Right lobe of liver (tissue), 6 donors: ENCODE data around the gene PHYKPL. TPM values are rescaled to one million over a fixed set of nuclear protein-coding genes. Genes with fewer than 3 reads are reported as not detected.
"Not testable (repeated sequence)": the region's sequence is repeated elsewhere in the genome, so short reads cannot be mapped to it uniquely, and the experiment has no call there.

Experiments used
- ATAC-seq, 4 donors: fragments of 200-7000 bp; cut with Tn5 transposase; one replicate each; pipeline ENCODE4 v1.9.1; 2020; ENCODE audit warnings: mild to moderate bottlenecking in 4 of 4, moderate library complexity in 4 of 4
- DNase-seq, 3 donors: peaks; one replicate each; pipeline ENCODE4 v3.0.0-alpha.2; 2020
- H3K27ac ChIP-seq, 3 donors: fragments of 200-600 bp; one replicate each; pipeline ENCODE4 v1.8.0; 2022
- H3K27me3 ChIP-seq, 2 donors: fragments of 200-600 bp; one replicate each; pipeline ENCODE4 v1.8.0; 2022
- H3K36me3 ChIP-seq, 4 donors: fragments of 200-600 bp; sonication (generic) in 1 of 4; one replicate each; pipeline versions ENCODE4 v1.5.1 to v1.8.0; 2017 to 2022; ENCODE audit warnings: control low read depth in 1 of 4
- H3K4me1 ChIP-seq, 4 donors: fragments of 200-600 bp; sonication (generic) in 1 of 4; one replicate each; pipeline versions ENCODE4 v1.5.1 to v1.8.0; 2017 to 2022; ENCODE audit warnings: control low read depth in 1 of 4
- H3K4me3 ChIP-seq, 3 donors: fragments of 200-600 bp; one replicate each; pipeline ENCODE4 v1.8.0; 2022
- H3K9me3 ChIP-seq, 4 donors: fragments of 200-600 bp; sonication (generic) in 1 of 4; one replicate each; pipeline versions ENCODE4 v1.5.1 to v1.8.0; 2017 to 2022; ENCODE audit warnings: control low read depth in 1 of 4
- CTCF ChIP-seq, 4 donors: fragments of 200-600 bp in 3 of 4; fragments of 450-650 bp in 1 of 4; IDR thresholded peaks; one replicate each; pipeline versions ENCODE4 v1.5.1 to v1.8.0; 2016 to 2022; ENCODE audit warnings: antibody characterized with exemption in 4 of 4, mild to moderate bottlenecking in 2 of 4
- POLR2A ChIP-seq: fragments of 450-650 bp; IDR thresholded peaks from one replicate; pipeline ENCODE4 v1.6.1; 2017; ENCODE audit warnings: antibody characterized with exemption, mild to moderate bottlenecking
- WGBS: methylation state at CpG from one replicate; pipeline ENCODE4 v1.1.6; 2018; ENCODE audit warnings: low coverage, low lambda C conversion rate; ENCODE audit not compliant: insufficient coverage; ENCODE audit errors: missing lambda C conversion rate; 5-methylcytosine and 5-hydroxymethylcytosine counted together
- intact Hi-C, 2 donors: fragments of 100-400 bp; cut with DNase I; formaldehyde crosslinking; loops; one replicate each; pipeline versions ENCODE4 v1.11.2 to v1.14.1; 2022
- total RNA-seq, 6 experiments: library from RNA; depleted of rRNA in 2 of 6; stranded (reverse); fragments of >200 nt in 2 of 6; fragmentation: NEBNext Ultra II Directional in 3 of 6; extraction: Animal tissue kit (Norgen Biotek cat#: 25700) in 3 of 6; gene quantifications; one replicate each; pipeline versions ENCODE4 v1.1.0 to v1.2.4, GENCODE V29; 2016 to 2023
- donor health status: DM: no; HTN: yes; CAD: no.
- donor health status: DM: no; HTN: no; CAD: no.
- donor health status: DM: no; HTN: no; CAD: no.
- donor health status: DM: no; HTN: yes; CAD: no.
- donor health status: DM: no; HTN: yes; CAD: no.

Gene PHYKPL
- total RNA-seq, 6 experiments from 2014 or later = 64.3 to 133 (median 85.8) TPM

DNA sequence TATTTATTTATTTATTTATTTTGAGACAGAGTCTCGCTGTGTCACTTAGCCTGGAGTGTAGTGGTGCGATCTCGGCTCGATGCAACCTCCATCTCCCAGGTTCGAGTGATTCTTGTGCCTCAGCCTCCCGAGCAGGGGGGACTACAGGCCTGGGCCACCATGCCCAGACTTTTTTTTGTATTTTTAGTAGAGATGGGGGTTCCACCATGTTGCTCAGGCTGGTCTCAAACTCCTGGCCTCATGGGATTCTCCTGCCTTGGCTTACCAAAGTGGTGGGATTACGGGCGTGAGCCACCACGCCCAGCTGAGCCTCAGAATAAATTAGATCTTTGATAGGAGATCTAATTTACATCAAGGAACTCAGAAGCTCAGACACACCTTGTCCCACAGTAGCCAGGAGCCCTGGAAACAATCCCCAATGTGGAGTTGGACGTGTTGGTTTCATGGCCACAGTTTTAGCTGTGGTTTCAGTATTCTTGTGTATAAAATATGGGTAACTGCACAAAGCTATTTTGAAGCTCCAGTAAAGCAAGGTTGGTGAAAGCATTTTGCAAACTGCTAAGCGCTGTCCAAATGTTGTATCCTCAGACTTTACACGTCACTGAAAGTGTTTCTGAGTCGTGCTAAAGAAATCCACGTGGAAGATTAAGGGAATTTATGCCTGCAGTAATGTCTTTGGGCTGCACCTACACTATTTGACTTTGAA lies 31.2 kb downstream of the PHYKPL start:
- no peak for TF ChIP-seq CTCF (IDR thresholded peaks at IDR 0.05)
- no peak for TF ChIP-seq POLR2A
- Histone ChIP-seq H3K27me3 (no peaks in the 10 kb centered on the region), H3K9me3 (no peaks in the 10 kb centered on the region), H3K4me1 (peaks cover 0 to 11% (median 2%) of the 10 kb centered on the region in 4 donors), H3K36me3 (peaks cover 0 to 2% (median under 1%) of the 10 kb centered on the region in 4 donors), H3K4me3 (no peak overlapping the region), H3K27ac (no peak overlapping the region)
- intact Hi-C loops = no loop called here
- ATAC-seq (no peak), DNase-seq (peak in 1 of 3 donors; percentile 21)
- 89% methylated on average over 14 of the region's 14 CpGs for WGBS

GRCh38 chr5:178199581-178200434 lies 32.8 kb downstream of the PHYKPL start:
- intact Hi-C loops = no loop called here
- Histone ChIP-seq H3K9me3 (no peaks in the 10 kb centered on the region), H3K4me3 (no peak overlapping the region), H3K36me3 (no peaks in the 10 kb centered on the region), H3K27me3 (no peaks in the 10 kb centered on the region), H3K4me1 (peaks cover 0 to 12% (median 4%) of the 10 kb centered on the region in 4 donors), H3K27ac (no peak overlapping the region)
- DNase-seq (peak in 1 of 3 donors; percentile 30), ATAC-seq (no peak)
- 90% methylated on average over 8 of the region's 12 CpGs for WGBS
- no peak for TF ChIP-seq POLR2A
- no peak for TF ChIP-seq CTCF (IDR thresholded peaks at IDR 0.05)

DNA sequence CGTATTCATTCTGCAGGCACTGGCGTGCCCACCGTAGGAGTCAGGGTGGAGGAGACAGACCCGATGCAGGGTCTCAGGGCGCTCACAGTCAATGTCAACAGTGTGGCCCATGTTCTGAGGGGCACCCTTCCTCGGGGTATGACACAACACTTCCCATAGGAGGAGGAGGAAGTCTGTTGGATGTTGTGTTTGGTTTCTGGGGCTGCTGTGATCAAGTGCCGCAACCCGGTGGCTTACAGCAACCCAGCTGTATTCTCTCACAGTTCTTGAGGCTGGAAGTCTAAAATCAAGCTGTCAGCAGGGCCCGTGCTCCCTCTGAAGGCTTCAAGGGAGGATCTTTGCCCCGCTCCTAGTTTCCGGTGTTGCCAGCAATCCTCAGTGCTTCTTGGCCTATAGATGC lies 33.9 kb downstream of the PHYKPL start:
- intact Hi-C loops = no loop called here
- peak in 1 of 3 donors; percentile 12 for DNase-seq
- no peaks in the 10 kb centered on the region for H3K9me3 ChIP-seq
- whole genome bisulfite sequencing = 60% methylated on average over 3 of the region's 11 CpGs
- no peaks in the 10 kb centered on the region for H3K27me3 ChIP-seq
- H3K4me3 ChIP-seq = no peak overlapping the region
- ATAC-seq = no peak
- TF ChIP-seq CTCF (IDR thresholded peaks at IDR 0.05) (no peak), POLR2A (no peak)
- H3K27ac ChIP-seq = no peak overlapping the region
- no peaks in the 10 kb centered on the region for H3K36me3 ChIP-seq
- peaks cover 0 to 12% (median 5%) of the 10 kb centered on the region in 4 donors for H3K4me1 ChIP-seq

GRCh38 chr5:178198151-178198550 lies 34.5 kb downstream of the PHYKPL start:
- H3K9me3 ChIP-seq, H3K27ac ChIP-seq, H3K27me3 ChIP-seq, ATAC-seq, H3K36me3 ChIP-seq, intact Hi-C loops, H3K4me3 ChIP-seq: not testable (repeated sequence)
- 100% methylated on average over 1 of the region's 11 CpGs for WGBS
- H3K4me1 ChIP-seq = peaks cover 0 to 12% (median 5%) of the 10 kb centered on the region in 4 donors
- peak in 2 of 3 donors; percentile 2 to 12 for DNase-seq

GRCh38 chr5:178196986-178197385 lies 35.6 kb downstream of the PHYKPL start:
- intact Hi-C loops = no loop called here
- ATAC-seq = peak; percentile 48 to 72 (median 57)
- no peak overlapping the region for H3K4me3 ChIP-seq
- H3K27ac ChIP-seq = no peak overlapping the region
- H3K27me3 ChIP-seq = no peaks in the 10 kb centered on the region
- DNase-seq = peak in 2 of 3 donors; percentile 33 to 48
- no peaks in the 10 kb centered on the region for H3K36me3 ChIP-seq
- H3K4me1 ChIP-seq = peaks cover 0 to 18% (median 5%) of the 10 kb centered on the region in 4 donors
- no peak for TF ChIP-seq POLR2A
- TF ChIP-seq CTCF (IDR thresholded peaks at IDR 0.05) = peak; percentile 27 to 53 (median 45)
- WGBS = 80% methylated on average over 1 of the region's 8 CpGs
- H3K9me3 ChIP-seq = no peaks in the 10 kb centered on the region
